PC-3 (cell line): ENCODE results near the gene DRD5.

Experiments
- CTCF ChIP-seq: fragments of 300-600 bp; sonication (generic); conservative IDR thresholded peaks from 2 replicates; pipeline ENCODE4 v1.5.1; 2017; ENCODE audit warnings: antibody characterized with exemption, low read depth, mild to moderate bottlenecking, low read length
- EZH2 ChIP-seq: fragments of 300-600 bp; sonication (generic); IDR thresholded peaks from one replicate; pipeline ENCODE4 v1.6.1; 2017; ENCODE audit warnings: antibody characterized with exemption, mild to moderate bottlenecking, low read length; ENCODE audit not compliant: unreplicated experiment

- TF ChIP-seq CTCF, result peak; percentile 36
- no peak for TF ChIP-seq EZH2
These were observed 16.3 kb upstream of the DRD5 start for GRCh38 chr4:9765091-9765490.
